ENCODE measurements around the gene FAM180B.

DNA sequence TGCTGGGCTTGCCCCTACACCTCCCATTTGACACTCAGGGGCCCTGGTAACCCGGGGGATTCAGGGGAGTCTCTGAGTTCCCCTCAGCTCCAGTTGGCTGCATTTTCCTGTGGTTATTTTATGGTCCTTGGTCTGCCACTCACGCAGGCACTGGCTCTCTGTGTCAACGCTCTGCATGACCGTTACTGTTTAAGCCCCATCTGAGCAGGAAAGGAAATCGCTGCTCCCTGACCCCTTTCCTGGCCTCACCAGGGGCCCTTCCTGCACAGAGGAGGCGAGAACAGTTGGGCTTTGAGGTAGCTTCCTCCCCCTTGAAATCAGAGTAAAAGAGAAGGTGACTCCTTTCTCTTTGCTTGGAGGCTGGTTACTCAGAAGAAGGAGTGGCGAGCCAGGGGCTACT lies 5.3 kb downstream of the FAM180B start:
- TF ChIP-seq NBN (conservative IDR thresholded peaks at IDR 0.05): no peak
- TF ChIP-seq ZNF367 (CRISPR knock-in tag; IDR thresholded peaks at IDR 0.05; ENCODE audit: borderline replicate concordance): no peak
- no peak for TF ChIP-seq RAD21 (CRISPR knock-in tag; IDR thresholded peaks at IDR 0.05)
- TF ChIP-seq, protein P1, sequence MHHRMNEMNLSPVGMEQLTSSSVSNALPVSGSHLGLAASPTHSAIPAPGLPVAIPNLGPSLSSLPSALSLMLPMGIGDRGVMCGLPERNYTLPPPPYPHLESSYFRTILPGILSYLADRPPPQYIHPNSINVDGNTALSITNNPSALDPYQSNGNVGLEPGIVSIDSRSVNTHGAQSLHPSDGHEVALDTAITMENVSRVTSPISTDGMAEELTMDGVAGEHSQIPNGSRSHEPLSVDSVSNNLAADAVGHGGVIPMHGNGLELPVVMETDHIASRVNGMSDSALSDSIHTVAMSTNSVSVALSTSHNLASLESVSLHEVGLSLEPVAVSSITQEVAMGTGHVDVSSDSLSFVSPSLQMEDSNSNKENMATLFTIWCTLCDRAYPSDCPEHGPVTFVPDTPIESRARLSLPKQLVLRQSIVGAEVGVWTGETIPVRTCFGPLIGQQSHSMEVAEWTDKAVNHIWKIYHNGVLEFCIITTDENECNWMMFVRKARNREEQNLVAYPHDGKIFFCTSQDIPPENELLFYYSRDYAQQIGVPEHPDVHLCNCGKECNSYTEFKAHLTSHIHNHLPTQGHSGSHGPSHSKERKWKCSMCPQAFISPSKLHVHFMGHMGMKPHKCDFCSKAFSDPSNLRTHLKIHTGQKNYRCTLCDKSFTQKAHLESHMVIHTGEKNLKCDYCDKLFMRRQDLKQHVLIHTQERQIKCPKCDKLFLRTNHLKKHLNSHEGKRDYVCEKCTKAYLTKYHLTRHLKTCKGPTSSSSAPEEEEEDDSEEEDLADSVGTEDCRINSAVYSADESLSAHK (CRISPR knock-in tag; IDR thresholded peaks at IDR 0.05; ENCODE audit: borderline replicate concordance): no peak
- TF ChIP-seq IKZF1 (IDR thresholded peaks at IDR 0.05): no peak
- no peak for TF ChIP-seq BHLHE40 (IDR thresholded peaks at IDR 0.05; ENCODE audit: low read length)
- no peak for TF ChIP-seq RNF2 (conservative IDR thresholded peaks at IDR 0.05; ENCODE audit: low read depth)
- TF ChIP-seq POLR2A (IDR thresholded peaks at IDR 0.05; ENCODE audit: insufficient read depth in 1 of 2, low read depth in 2 of 2, low read length in 2 of 2): no peak
- TF ChIP-seq, protein P2, sequence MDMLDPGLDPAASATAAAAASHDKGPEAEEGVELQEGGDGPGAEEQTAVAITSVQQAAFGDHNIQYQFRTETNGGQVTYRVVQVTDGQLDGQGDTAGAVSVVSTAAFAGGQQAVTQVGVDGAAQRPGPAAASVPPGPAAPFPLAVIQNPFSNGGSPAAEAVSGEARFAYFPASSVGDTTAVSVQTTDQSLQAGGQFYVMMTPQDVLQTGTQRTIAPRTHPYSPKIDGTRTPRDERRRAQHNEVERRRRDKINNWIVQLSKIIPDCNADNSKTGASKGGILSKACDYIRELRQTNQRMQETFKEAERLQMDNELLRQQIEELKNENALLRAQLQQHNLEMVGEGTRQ (IDR thresholded peaks at IDR 0.05; ENCODE audit: low read depth, low read length): no peak
- TF ChIP-seq, protein P2 (CRISPR knock-in tag; IDR thresholded peaks at IDR 0.05; ENCODE audit: borderline replicate concordance): no peak
- TF ChIP-seq, protein P3, sequence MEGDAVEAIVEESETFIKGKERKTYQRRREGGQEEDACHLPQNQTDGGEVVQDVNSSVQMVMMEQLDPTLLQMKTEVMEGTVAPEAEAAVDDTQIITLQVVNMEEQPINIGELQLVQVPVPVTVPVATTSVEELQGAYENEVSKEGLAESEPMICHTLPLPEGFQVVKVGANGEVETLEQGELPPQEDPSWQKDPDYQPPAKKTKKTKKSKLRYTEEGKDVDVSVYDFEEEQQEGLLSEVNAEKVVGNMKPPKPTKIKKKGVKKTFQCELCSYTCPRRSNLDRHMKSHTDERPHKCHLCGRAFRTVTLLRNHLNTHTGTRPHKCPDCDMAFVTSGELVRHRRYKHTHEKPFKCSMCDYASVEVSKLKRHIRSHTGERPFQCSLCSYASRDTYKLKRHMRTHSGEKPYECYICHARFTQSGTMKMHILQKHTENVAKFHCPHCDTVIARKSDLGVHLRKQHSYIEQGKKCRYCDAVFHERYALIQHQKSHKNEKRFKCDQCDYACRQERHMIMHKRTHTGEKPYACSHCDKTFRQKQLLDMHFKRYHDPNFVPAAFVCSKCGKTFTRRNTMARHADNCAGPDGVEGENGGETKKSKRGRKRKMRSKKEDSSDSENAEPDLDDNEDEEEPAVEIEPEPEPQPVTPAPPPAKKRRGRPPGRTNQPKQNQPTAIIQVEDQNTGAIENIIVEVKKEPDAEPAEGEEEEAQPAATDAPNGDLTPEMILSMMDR (CRISPR knock-in tag; IDR thresholded peaks at IDR 0.05): no peak
- TF ChIP-seq FOXA1 (IDR thresholded peaks at IDR 0.05): no peak
- TF ChIP-seq FOXA1 (CRISPR knock-in tag; IDR thresholded peaks at IDR 0.05): no peak
- no peak for TF ChIP-seq ZNF317 (CRISPR knock-in tag; IDR thresholded peaks at IDR 0.05)
- TF ChIP-seq ZNF138 (CRISPR knock-in tag; IDR thresholded peaks at IDR 0.05; ENCODE audit: low read depth): no peak
